HG03432 (cell line): Measurements from ENCODE around the gene IGFALS.

ENCODE experiments used
- ATAC-seq: cut with Tn5 transposase; IDR thresholded peaks from one replicate; pipeline ENCODE4 v1.9.1; 2021; ENCODE audit warnings: mild to moderate bottlenecking, moderate library complexity; ENCODE audit not compliant: unreplicated experiment

The IGFALS gene

DNA sequence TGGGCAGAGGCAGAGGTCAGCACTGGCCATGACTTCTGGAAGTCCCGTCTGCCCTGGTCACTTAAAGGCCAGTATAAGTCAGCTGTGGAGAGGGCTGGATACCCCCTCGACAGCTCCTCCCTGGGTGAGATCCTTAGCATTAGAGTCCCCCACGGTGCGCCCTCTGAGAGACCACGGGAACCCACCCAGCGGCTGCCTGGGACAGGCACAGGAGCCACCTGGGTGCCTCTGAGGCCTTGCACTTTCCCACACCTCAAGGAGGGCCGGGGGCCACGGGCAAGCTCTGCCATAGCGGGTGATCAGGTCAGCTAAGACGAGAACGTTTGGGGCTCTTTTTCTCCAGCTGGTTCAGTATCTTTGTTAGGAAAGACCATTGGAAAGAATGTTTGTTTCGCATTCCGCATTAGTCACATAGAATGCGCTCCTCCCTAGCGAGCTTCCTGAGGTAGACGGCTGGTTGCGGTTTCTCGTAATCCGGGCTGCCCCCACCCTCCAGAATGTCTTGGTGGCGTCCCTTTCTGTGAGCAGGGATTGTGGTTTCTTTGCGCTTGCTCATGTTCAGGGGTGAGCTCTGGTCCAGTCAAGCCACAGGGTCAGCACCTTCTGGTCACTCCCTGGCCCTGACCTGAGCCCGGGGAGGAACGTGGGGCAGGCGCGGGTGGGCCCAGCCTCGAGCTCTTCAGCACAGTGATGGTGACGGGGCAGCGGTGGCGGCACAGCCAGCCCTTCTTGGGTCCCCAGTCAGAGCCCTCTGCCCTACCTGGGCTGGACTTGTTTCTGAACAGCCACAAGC is 47.4 kb downstream of the IGFALS start:
- no peak for ATAC-seq

DNA sequence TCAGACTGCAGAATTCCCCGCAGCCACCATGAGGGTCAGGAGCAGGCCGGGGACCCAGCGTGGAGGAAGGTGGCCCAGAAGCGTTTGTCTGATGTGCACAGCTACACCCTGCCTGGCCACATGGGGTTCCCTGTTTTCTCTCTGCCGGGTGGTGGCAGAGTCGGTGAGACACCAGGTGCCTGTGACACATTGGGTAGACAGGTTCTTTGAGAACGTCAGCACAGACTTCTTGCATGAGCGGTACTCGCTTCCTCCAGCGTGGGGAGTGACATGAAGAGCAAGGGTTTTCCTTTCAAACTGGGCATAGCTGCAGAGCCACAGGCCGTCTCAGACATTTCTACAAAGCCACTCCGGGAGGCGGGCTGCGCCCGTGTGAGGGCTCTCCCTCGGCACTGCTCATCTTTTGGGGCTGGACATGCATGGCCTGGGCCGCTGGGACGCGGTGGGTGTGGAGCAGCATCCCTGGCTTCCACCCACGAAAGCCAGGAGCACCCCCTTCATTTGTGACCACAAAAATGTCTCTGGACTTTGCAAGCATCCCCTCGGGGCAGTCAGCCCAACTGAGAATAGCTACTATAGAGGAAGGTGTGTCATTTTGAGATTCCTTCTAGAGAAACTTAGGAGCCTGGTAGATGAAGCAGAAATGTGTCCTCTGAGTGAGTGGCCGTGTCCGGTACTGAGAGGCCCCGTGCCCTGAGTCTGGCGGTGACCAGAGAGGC is 48.2 kb downstream of the IGFALS start:
- no peak for ATAC-seq

DNA sequence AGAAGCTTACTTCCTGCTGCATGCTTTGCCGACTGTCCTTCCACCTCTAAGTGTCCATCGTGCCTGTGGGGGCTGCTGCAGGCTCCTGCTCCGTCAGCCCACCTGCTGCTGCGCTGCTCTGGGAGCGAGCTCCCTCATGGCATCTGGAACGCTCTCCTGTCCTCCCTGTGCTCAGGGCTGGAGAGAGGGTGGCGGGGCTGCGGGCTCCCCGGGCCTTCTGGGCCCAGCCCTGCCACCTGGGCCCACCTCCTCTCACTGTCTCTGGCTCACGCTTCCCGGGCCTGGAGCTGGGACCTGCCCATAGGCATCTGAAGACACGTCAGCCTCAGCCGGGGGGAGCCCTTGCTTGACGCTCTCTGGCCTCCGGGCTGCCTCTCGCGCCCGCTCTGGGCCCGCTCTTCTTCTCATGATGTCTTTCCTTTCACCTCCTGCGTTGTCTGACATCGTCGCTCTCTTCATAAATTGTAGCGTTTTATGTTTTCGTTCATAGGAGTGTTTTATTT is 49.1 kb downstream of the IGFALS start:
- ATAC-seq = no peak

DNA sequence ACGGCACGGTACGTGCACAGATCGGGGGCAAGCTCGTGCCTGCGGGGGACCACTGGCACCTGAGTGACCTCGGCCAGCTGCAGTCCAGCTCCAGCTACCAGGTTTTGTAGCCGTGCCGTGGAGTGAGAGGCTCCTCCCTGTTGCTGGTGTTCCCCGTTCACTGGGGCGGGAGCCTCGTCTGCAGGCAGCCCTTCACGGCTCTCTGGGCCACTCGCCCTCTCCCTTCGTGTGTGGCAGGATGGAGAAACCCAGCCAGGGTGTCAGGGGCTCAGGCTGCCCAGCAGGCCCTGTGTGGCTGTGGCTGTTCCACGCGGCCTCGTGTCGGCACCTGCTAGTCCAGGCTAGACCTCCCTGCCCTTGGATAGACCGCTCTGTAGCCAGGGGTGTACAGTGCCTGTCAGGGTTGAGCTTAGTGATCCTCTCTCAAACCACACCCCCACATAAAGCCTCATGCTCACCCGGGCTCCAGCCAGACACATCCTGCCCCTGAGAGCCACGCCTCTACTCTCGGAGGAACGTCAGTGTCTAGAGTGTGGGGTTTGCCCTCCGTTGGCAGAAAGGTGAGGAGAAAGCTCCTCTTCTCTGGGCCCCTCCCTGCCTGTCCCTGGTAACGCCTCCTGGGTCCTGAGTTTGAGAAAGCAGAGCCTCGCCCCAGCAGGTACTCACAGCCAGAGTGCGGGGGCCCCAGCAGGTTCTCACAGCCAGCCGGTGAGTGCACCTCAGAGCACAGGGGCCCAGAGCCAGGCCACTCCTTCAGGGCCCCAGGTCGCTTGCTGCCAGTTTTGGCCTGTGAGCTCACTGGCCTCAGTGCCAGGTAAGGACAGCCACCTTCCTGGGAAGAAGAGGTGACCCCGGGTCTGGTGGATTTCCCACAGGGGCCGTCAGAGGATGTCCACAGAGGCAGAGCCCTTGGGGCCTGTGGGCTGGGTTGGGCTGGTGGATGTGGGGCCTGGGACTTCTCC is 49.8 kb downstream of the IGFALS start:
- no peak for ATAC-seq

DNA sequence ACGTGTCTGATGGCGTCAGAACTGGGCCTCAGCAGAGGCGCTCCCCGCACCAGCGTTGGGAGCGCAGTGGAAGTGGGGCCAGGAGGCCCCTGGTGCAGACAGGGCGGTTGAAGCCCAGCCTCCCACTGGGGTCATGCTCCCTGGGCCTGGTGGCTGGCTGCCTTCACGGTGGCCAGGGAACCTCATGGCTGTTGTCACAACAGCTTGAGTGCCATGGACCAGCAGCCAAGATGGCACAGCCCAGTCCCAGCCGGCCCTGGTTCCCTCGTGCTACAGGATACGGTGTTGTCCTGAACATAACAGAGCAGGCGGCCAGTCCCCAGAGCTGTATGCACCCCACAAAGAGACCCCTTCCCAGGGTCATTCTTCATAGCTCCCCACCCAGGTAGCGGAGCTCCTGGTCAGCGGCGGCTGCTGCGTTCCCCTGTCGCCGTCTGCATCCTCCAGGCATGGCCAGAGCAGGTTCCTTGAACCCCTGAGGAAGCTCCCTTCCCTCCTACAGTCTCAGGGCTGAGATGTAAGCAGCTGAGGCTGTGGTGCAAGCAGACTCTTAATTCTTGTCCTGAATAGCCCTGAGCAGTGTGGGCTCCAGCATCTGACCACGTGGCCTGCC is 51.8 kb downstream of the IGFALS start:
- ATAC-seq = no peak

DNA sequence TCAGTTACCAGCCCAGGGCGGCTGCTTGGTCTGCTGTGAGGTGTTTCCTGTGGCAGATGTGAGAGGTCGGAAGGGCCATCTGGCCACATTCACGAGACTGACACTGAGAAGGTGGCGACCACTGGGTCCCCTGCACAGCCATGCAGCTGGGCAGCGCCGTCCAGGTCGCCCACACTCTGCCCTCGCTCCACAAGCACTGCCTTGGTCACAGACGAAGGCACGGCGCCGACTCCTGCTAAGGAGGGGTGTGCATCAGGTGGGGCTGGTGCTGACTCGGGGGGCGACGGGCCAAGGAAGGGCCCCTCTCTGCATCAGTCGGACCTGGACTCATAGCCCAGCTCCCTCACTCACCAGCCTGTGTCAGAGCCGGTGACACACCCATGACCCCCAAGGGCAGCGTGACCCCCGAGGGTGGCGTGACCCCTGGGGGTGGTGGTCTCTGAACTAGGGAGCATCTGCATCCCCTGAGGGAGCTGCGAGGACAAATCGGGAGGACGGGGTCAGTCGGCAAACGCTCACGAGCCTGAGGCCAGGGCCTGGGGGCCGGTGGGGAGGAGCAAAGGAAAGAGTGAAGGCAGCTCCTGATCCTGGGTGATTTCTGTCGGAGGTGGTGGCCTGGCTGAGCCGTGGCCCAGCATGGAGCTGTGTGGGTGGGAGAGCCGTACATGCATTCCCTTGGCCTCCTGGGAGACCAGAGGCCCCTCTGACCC is 52.6 kb downstream of the IGFALS start:
- ATAC-seq = no peak
